Type B pancreatic cell (in vitro differentiated cells): Measurements from ENCODE around the gene FBXW12. TPM values are rescaled to one million over a fixed set of nuclear protein-coding genes. Genes with fewer than 3 reads are reported as not detected.

Experiments
- DNase-seq: peaks from one replicate; pipeline ENCODE4 v3.0.0; 2021; ENCODE audit warnings: mixed read lengths; ENCODE audit not compliant: unreplicated experiment; ENCODE audit errors: extremely low spot score
- H3K27ac Mint-ChIP-seq: 2 replicates; pipeline ENCODE4 v1.8.0; 2021; ENCODE audit warnings: mild to moderate bottlenecking, mixed read lengths
- H3K27me3 Mint-ChIP-seq: 2 replicates; pipeline ENCODE4 v1.8.0; 2021; ENCODE audit warnings: mixed read lengths
- H3K36me3 Mint-ChIP-seq: 2 replicates; pipeline ENCODE4 v1.8.0; 2021; ENCODE audit warnings: mixed read lengths
- H3K4me1 Mint-ChIP-seq: one replicate; pipeline ENCODE4 v1.8.0; 2021; ENCODE audit warnings: mixed read lengths; ENCODE audit not compliant: unreplicated experiment
- H3K4me3 Mint-ChIP-seq: 2 replicates; pipeline ENCODE4 v1.8.0; 2021; ENCODE audit warnings: mild to moderate bottlenecking, mixed read lengths
- H3K9me3 Mint-ChIP-seq: 2 replicates; pipeline ENCODE4 v1.8.0; 2021; ENCODE audit warnings: mixed read lengths
- total RNA-seq: library from RNA; stranded (reverse); gene quantifications from 2 replicates; pipeline ENCODE4 v1.2.1, GENCODE V29; 2021; ENCODE audit warnings: low replicate concordance
- TF ChIP-seq, protein P1 (sequence below): fragments of 200-600 bp; sonication (generic); conservative IDR thresholded peaks from 2 replicates; pipeline ENCODE4 v1.5.0; 2021; ENCODE audit warnings: antibody characterized with exemption, mild to moderate bottlenecking

Gene FBXW12
- total RNA-seq, 1 donor from 2014 or later: not detected

DNA sequence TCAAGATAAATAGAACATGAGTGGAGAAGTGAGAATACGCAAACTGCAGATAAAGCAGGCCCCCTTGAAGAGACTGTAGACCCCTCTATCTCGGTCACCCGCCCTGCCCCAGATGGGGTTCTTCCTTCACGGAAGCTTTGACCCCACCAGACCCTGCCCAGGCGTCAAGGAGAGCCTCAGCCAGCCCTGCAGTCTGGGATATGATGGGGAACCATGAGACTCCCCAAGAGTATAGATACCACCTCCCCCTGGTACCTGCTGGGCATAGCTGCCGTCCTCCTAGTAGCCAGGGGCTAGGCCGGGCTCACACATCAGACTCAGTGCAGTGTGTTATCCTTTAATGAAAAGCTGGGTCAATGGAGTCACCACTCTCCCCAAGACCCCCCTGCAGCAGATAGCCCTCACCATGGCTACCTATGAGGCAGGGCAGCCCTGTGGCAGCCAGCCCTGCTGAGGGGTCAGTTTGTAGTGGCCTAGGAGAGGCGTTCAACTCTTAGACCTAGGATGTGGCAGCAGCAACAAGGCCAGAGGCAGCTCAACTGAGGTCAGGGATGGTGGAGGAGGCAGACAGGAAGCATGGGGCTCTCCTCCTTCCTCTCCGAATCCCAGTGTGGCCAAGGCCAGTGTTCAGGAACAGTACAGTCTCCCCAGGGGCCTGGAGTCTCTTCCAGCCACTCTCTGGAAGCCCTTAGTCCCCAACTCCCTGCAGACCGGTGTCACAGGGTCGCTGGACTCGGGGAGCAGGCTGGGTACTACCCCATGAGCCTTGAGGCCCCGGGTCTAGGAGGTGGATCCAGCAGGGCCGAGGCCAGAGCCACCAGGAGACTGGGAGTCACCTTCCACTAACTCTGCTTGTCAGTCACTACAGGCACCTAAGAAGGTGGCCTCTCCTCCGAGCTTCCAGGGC, 31.8 kb downstream of the FBXW12 start:
- Mint-ChIP-seq H3K9me3 (no peaks in the 10 kb centered on the region), H3K27ac (peak overlapping the region; percentile 78), H3K4me3 (no peak overlapping the region), H3K27me3 (no peaks in the 10 kb centered on the region), H3K36me3 (peaks cover 12% of the 10 kb centered on the region), H3K4me1 (peaks cover 5% of the 10 kb centered on the region)
- TF ChIP-seq, protein P1, sequence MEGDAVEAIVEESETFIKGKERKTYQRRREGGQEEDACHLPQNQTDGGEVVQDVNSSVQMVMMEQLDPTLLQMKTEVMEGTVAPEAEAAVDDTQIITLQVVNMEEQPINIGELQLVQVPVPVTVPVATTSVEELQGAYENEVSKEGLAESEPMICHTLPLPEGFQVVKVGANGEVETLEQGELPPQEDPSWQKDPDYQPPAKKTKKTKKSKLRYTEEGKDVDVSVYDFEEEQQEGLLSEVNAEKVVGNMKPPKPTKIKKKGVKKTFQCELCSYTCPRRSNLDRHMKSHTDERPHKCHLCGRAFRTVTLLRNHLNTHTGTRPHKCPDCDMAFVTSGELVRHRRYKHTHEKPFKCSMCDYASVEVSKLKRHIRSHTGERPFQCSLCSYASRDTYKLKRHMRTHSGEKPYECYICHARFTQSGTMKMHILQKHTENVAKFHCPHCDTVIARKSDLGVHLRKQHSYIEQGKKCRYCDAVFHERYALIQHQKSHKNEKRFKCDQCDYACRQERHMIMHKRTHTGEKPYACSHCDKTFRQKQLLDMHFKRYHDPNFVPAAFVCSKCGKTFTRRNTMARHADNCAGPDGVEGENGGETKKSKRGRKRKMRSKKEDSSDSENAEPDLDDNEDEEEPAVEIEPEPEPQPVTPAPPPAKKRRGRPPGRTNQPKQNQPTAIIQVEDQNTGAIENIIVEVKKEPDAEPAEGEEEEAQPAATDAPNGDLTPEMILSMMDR: no peak
- peak; percentile 60 for DNase-seq

DNA sequence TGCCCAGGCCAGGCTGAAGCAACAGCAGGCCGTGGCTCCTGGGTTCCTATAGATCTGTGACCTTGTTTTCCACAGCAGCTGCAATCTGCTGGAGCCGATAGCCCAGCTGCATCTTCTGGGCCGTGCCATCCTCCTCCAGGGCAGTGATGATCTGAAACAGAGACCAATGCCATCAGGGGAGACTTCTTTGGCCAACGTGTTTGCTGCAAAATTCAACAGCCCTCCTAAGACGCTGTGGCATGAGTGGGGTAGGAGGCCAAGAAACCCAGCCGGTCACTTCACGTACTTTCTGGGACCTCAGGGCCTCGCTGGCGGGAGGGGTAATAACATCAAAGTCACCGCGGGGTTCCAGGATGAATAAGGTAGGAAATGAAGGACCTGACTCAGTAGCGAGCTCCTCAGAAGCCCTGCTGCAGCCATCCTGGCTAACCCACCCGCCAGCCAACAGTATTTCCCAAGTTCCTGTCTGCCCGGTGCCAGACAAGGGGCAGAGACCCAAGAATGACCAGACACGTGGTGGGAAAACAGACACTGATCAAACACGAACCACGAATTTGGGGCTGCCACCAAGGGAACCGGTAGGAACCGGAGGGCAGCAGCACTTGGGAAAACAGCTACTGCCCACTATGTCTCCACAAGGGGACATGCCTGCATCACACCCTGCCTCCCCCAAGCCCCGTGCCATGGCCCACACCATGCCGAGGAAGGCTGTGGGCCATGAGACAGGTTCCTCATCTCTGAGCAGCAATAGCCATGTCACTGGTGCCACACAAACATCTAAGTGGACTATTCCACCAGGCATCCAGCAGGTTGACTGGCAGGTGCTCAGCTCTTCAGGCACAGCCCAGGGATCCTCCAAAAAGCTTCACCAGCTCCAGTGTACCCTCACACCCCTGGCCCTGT, 32.7 kb downstream of the FBXW12 start:
- Mint-ChIP-seq H3K4me1 (peaks cover 5% of the 10 kb centered on the region), H3K27me3 (no peaks in the 10 kb centered on the region), H3K4me3 (no peak overlapping the region), H3K27ac (no peak overlapping the region), H3K36me3 (peaks cover 12% of the 10 kb centered on the region), H3K9me3 (no peaks in the 10 kb centered on the region)
- DNase-seq: peak; percentile 54
- TF ChIP-seq, protein P1: no peak

DNA sequence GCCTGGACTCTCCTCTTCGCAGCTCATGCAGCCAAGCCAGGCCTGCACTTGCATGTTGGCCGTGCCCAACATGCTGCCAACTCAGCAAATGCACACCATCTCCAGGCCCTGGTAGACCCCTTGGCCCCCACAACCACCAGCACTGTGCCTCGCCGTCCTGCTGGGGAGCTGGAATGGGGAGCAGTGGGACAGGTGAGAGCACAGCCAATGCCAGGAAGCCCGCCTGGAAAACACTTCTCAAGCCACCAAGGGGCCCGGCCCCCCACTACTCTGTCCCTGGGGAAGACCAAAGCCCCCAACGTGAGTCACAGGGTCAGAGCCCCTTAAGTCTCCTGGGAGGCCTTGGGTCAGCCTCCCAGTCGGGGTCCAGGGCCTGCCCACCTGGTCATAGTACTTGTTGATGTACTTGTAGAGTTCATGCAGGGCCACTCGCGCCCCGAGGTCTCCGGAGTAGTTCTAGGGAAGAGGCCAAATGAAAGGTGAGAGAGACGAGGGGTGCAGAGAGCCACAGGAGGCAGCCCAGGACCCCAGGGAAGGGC, 33.4 kb downstream of the FBXW12 start:
- Mint-ChIP-seq H3K4me1 (peaks cover 5% of the 10 kb centered on the region), H3K9me3 (no peaks in the 10 kb centered on the region), H3K4me3 (no peak overlapping the region), H3K27ac (no peak overlapping the region), H3K36me3 (peaks cover 12% of the 10 kb centered on the region), H3K27me3 (no peaks in the 10 kb centered on the region)
- peak; percentile 64 for DNase-seq
- TF ChIP-seq, protein P1: no peak

DNA sequence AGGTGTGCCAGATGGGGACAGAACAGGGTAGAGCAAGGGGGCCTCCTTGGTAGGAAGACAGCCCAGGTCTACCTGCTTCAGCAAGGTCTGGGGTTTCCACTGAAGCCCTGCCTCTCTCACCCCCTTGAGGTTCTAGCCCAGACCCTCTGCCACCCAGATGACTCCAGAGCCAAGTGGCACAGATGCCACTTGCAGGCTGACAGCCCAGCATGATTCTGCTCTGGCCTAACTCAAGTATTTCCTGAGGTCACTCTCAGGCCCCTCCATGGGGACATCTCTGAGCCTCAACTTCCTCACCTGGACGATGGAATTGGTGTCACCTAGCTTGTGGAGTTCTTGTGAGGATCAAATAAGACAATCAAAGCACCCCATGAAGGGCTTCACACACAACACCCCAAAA, 34.0 kb downstream of the FBXW12 start:
- DNase-seq: no peak
- Mint-ChIP-seq H3K36me3 (peaks cover 12% of the 10 kb centered on the region), H3K4me1 (peaks cover 1% of the 10 kb centered on the region), H3K27ac (no peak overlapping the region), H3K4me3 (no peak overlapping the region), H3K9me3 (no peaks in the 10 kb centered on the region), H3K27me3 (no peaks in the 10 kb centered on the region)
- TF ChIP-seq, protein P1: no peak
